ENCODE results near the gene THBS3.
A peak's percentile ranks its signal among the peaks of the same experiment; 100 is the strongest.

Gene THBS3

GRCh38 chr1:155186794-155187455 is 20.8 kb downstream of the THBS3 start:
- no peak for DNase-seq

DNA sequence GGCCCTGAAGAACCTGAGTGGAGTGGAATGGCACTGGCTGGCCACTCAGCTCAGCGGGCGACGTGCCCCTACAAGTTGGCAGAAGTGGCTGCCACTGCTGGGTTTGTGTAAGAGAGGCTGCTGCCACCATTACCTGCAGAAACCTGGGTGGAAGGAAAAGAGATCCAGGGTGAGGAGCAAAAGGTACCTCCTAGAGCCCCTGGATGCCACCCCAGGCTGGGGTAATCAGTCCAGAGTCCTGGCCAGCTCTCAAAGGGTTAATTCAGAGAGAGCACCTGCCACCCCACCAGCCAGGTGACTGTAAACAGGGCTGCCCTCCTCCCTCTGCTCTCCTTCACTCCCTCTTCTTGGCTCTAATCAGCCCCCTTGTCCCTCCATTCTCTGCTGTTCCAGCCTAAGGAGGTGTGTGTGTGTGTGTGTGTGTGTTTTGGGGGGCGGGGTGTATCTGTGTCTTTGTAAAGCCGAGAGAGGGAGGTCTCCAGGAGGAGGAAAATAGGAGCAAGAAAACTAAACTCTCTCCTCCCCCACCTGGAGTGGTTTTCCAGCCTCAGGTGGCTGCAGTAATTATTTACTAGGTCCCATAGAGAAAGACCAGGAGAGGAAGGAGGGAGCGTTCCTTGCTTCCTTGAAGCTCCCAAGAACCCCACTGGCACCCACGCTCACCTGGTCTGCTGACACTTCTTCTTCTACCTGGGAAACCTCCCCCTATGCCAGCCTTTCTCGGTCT is 21.5 kb downstream of the THBS3 start:
- no peak for DNase-seq

- no peak for DNase-seq
Observed at GRCh38 chr1:155185783-155186066, 22.0 kb downstream of the THBS3 start.

GRCh38 chr1:155184835-155185782 is 22.6 kb downstream of the THBS3 start:
- DNase-seq: no peak

- DNase-seq: no peak
Observed at GRCh38 chr1:155184351-155184811, 23.3 kb downstream of the THBS3 start.

GRCh38 chr1:155183775-155184221 is 23.9 kb downstream of the THBS3 start:
- no peak for DNase-seq

DNA sequence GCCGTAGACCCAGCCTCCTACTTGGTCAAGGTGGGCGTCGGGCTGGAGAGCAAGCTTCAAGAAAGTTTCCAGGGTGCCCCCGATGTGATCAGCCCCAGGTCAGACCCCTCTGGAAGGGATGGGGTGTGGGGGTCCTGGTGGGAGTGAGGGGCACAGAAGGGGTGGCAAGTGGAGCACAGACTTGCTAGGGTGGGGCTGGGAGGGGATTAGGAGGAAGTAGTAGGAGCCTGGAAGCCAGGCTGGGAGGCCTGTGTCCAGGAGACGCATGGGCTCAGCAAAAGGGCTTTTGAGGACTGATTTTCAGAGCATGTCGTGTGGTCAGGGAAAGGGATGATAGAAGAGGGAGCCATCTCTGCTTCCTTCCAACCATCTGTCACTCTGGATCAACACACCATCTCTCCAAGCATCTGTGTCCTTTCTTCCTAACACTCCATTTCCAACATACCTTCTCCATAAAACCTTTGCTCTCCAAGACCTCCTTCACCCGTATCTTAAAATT is 25.6 kb downstream of the THBS3 start:
- DNase-seq: no peak

DNA sequence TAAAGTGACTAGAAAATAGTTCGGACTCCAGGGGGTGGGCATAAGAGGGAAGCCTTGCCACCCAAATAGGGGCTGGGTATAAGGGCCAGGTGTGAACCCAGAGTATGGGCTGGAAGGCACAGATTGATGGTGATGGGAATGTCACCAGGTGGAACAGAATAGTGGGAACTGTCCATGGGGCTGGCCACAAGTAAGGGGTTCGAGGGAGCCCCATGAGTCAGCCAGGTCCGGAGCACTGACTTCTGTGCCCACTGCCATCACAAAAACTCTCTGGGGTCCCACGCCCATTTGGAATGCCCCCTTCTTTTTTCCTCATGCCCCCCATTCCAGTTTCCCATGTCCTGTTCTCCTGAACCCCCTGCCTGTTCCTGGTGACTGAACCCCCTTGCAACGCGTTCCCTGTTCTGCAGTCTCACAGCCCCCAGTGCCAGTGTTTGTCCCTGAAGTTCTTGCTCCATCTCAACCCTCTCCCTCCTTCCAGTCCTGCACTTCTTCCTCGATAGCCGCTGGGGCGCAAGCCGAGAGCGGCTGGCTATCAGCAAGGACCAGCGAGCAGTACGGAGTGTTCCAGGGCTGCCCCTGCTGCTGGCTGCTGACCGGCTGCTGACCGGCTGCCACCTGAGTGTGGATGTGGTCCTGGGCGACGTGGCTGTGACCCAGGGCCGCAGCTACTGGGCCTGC is 26.2 kb downstream of the THBS3 start:
- no peak for DNase-seq

DNA sequence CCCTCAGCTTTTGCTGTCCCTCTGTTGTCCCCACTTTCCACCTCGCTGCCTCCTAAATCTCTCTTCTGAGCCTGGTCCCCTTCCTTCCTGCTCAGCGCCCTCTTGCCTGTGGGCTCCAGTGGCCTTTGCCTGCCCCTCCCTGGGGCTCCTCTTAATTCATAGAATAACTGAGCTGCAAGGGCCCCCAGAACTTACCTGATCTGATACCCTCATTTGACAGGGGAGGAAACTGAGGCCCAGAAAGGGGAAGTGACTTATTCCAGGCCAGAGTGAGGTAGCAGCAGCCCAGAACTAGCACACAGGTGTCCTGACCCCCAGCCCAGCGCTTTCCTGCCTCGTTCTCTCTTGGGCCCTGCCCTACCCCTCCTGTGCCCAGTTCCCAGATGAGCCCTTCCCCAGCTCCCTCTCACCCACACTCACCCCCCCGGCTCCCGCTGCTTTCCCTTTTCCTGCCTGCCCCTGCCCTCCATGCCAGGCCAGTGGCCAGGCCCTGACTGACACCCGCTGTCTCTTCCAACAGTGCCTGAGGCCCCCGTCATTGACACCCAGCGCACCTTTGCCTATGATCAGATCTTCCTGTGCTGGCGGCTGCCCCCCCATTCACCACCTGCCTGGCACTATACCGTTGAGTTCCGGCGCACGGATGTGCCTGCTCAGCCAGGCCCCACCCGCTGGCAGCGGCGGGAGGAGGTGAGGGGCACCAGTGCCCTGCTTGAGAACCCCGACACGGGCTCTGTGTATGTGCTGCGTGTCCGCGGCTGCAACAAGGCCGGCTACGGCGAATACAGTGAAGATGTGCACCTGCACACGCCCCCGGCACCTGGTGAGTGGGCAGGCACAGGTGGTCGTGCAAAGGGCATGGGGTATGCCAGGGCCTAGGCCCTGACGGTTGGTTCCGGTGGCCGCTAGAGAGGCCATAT is 28.3 kb downstream of the THBS3 start:
- DNase-seq: no peak

DNA sequence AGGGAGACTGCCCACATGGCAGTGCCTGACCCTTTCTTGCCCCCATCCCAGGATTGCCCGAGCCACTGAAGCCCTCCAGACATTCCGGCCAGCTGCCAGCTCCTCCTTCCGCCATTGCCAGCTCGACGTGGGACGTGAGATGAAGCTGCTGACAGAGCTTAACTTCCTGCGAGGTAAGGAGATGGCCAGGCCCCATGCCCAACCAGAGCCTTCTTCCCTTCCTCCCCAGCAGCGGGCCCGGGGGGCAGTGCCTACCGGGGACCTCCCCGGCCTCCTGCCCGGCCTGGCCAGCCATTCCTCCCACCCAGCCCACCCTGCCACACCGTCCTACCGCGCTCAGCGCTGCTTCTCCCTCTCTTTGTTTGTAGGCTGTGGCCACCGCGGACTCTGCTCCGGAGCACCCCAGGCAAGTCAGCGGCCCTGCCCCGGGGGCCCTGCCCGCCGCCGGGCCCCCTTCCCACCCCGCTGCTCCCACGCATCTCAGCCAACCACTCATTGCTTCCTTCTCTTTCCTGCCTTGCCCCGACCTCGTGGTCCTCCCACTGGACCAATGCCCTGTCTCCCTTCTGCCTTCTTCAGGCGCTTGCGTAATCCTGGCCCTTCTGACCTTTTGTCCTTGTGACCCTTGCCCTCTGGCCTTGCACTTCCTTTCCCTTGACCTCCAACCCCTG is 29.1 kb downstream of the THBS3 start:
- DNase-seq: no peak

- no peak for DNase-seq
Observed at GRCh38 chr1:155177918-155178281, 29.8 kb downstream of the THBS3 start.

- no peak for DNase-seq
Observed at GRCh38 chr1:155177192-155177917, 30.3 kb downstream of the THBS3 start.

GRCh38 chr1:155176544-155177071 is 31.1 kb downstream of the THBS3 start:
- peak; percentile 40 for DNase-seq

DNA sequence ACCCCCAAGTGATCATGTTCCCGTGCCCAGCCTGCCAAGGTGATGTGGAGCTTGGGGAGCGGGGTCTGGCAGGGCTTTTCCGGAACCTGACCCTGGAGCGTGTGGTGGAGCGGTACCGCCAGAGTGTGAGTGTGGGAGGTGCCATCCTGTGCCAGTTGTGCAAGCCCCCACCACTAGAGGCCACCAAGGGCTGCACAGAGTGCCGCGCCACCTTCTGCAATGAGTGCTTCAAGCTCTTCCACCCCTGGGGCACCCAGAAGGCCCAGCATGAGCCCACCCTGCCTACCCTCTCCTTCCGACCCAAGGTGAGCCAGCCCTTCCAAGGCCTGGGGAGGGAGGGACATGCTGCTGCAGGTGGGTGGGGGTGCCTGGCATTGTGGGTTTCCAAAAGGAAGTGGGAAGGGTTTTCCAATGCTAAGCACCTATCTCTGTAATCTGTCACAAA is 31.7 kb downstream of the THBS3 start:
- DNase-seq: no peak

DNA sequence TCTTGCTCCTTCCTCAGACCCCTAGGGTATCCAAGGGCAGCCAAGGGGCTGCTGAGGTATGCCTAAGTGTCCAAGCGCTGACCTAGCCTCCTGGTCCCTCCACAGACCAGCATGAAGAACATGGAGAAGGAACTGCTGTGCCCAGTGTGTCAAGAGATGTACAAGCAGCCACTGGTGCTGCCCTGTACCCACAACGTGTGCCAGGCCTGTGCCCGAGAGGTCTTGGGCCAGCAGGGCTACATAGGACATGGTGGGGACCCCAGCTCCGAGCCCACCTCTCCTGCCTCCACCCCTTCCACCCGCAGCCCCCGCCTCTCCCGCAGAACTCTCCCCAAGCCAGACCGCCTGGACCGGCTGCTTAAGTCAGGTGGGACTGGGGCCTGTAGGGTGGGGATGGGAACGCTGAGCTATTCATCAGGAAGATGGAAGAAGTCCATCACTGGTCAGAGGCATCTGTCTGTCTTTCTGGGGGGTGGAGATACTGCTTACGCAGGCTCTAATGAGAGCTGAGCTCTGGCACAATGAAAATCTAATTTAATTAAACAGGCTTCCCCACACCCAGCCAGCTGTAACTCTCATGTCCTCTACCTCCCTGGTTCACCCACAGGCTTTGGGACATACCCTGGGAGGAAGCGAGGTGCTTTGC is 32.3 kb downstream of the THBS3 start:
- no peak for DNase-seq

- peak; percentile 54 for DNase-seq
Observed at GRCh38 chr1:155174324-155175280, 33.1 kb downstream of the THBS3 start.

DNA sequence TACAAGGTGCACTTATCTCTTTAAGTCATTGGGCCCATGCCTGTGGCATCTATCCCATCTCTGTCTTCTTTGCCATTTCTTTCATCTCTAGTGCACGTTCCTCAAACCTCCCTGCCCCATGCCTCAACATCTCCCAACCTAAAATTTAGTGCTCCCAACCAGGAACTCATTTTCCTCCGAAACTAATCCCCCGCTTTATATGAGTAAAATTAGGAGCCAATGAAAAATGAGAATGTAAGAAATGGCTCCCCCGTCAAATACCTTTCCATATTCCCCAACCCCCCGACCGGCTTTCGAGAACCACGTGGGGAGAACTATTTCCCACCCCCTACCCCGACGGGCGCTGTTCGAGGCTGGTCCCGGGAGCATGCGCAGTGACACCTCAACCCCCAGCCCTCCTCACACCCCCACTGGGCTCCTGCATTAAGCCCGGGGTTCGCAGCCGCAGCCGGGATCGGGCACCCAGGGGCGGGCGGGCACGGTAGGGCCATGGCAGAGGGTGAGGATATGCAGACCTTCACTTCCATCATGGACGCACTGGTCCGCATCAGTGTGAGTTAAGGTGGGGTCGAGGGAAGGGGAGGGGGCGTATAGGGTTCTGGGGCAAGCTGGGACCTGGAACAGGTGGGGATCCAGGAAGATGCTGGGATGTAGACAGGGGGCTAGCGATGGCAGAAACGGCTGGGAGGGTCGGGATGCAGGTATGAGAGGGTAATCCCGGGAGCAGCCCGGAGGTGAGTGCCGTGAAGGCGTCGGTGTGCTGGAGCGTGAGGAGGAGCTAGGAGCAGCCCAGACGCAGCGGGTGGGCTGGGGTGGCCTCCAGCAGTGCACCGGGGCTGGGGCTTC is 34.0 kb downstream of the THBS3 start, which contains the start of gene TRIM46:
Gene TRIM46, plus strand, starts transcription at position 372 of the 846 bp plus-strand sequence. Its CDS starts 118 bp downstream, at position 490.
- DNase-seq: peak; percentile 85
